Testis (tissue), 3 donors: Measurements from ENCODE around the gene PRKCZ. TPM values are rescaled to one million over a fixed set of nuclear protein-coding genes. Genes with fewer than 3 reads are reported as not detected.

Source experiments
- DNase-seq: peaks from one replicate; pipeline ENCODE4 v3.0.0-alpha.2; 2019
- H3K27ac ChIP-seq, 2 donors: fragments of 200-600 bp; sonication (generic); one replicate each; pipeline ENCODE4 v1.5.1; 2019
- H3K27me3 ChIP-seq: fragments of 200-600 bp; sonication (generic); one replicate; pipeline ENCODE4 v1.5.1; 2019
- H3K36me3 ChIP-seq: fragments of 200-600 bp; sonication (generic); one replicate; pipeline ENCODE4 v1.5.1; 2017; ENCODE audit warnings: low read depth; ENCODE audit errors: missing control alignments
- H3K4me1 ChIP-seq: fragments of 200-600 bp; sonication (generic); one replicate; pipeline ENCODE4 v1.5.1; 2019
- H3K4me3 ChIP-seq, 2 donors: fragments of 200-600 bp; sonication (generic); one replicate each; pipeline ENCODE4 v1.5.1; 2017 to 2019
- H3K9me3 ChIP-seq: fragments of 200-600 bp; sonication (generic); one replicate; pipeline ENCODE4 v1.5.1; 2017
- POLR2A ChIP-seq: fragments of 450-650 bp; IDR thresholded peaks from one replicate; pipeline ENCODE4 v1.6.1; 2017; ENCODE audit warnings: antibody characterized with exemption, mild to moderate bottlenecking, moderate library complexity
- WGBS, 2 donors: methylation state at CpG; one replicate each; pipeline ENCODE4 v1.1.5; 2018; 5-methylcytosine and 5-hydroxymethylcytosine counted together
- intact Hi-C: fragments of 100-400 bp; cut with DNase I; formaldehyde crosslinking; loops from one replicate; pipeline ENCODE4 v1.15.1; 2023; ENCODE audit warnings: low total_unique reads
- polyA plus RNA-seq: library from polyadenylated mRNA; stranded (reverse); fragments of 350-450 nt; fragmentation: Illumina TruSeq; extraction: RNeasy Lipid Tissue Mini Kit (QIAGEN cat#74804); gene quantifications from one replicate; pipeline ENCODE4 v1.2.3, GENCODE V29; 2014; ENCODE audit warnings: low read depth, low replicate concordance; ENCODE audit not compliant: insufficient read depth
- total RNA-seq, 2 donors: library from RNA; depleted of rRNA; stranded (reverse); fragments of >200 nt; gene quantifications; one replicate each; pipeline ENCODE4 v1.2.3, GENCODE V29; 2016
- TF ChIP-seq, protein P1 (sequence below), 3 experiments: fragments of 450-650 bp in 2 of 3; fragments of 200-600 bp in 1 of 3; sonication (generic) in 1 of 3; IDR thresholded peaks; one replicate each; pipeline ENCODE4 v1.5.1; 2016 to 2019; ENCODE audit warnings: antibody characterized with exemption in 3 of 3, mild to moderate bottlenecking in 2 of 3, moderate library complexity in 1 of 3

PRKCZ gene
- total and polyA plus RNA-seq, 3 donors from 2014 or later: 86.4 to 142 (median 123) TPM

DNA sequence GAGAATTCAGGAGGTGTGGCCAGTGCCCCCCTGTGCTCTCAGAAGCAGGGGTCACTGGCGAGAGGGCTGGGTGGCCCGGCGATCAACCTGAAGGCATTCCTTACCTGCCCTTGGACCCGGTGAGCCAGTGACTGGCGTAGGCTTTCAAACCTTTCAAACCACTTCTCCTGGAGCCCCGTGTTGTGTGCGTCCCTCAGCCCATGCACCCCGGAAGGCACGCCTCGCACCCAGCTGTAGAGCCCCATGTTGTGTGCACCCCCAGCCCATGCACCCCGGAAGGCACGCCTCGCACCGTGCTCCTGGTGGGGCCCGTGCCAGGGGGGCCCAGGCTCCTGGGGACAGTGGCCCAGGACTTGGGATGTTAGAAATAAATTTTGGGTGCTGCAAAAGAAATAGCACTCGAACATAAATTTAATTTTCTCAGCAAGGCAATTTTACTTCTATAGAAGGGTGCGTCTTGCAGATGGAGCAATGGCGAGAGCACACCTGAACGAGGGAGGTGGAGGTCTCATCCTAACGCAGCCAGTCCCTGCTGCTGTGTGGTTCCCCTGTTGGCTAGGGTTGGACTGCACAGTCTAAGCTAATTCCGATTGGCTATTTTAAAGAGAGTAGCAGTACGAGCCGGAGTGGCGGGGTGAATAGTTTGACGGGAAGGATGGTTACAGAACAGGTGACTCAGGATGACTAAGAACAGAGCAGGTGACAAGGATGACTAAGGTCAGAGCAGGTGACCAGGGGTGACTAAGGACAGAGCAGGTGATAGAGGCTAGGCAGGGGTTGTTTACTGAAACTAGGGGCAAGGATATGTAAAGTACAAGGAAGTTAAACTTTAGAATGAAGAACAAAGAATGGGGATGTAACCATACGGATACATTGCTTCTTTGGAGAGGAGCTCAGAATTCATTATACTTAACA, 47.4 kb downstream of the PRKCZ start:
- no peaks in the 10 kb centered on the region for H3K36me3 ChIP-seq
- TF ChIP-seq, protein P1, sequence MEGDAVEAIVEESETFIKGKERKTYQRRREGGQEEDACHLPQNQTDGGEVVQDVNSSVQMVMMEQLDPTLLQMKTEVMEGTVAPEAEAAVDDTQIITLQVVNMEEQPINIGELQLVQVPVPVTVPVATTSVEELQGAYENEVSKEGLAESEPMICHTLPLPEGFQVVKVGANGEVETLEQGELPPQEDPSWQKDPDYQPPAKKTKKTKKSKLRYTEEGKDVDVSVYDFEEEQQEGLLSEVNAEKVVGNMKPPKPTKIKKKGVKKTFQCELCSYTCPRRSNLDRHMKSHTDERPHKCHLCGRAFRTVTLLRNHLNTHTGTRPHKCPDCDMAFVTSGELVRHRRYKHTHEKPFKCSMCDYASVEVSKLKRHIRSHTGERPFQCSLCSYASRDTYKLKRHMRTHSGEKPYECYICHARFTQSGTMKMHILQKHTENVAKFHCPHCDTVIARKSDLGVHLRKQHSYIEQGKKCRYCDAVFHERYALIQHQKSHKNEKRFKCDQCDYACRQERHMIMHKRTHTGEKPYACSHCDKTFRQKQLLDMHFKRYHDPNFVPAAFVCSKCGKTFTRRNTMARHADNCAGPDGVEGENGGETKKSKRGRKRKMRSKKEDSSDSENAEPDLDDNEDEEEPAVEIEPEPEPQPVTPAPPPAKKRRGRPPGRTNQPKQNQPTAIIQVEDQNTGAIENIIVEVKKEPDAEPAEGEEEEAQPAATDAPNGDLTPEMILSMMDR (IDR thresholded peaks at IDR 0.05): no peak
- TF ChIP-seq POLR2A: no peak
- DNase-seq: no peak
- 92 to 97% methylated on average over 22 to 26 of the region's 26 CpGs for WGBS, 2 donors
- no peaks in the 10 kb centered on the region for H3K9me3 ChIP-seq
- no peak overlapping the region for H3K4me3 ChIP-seq
- H3K27me3 ChIP-seq: no peaks in the 10 kb centered on the region
- no peak overlapping the region for H3K27ac ChIP-seq
- no peaks in the 10 kb centered on the region for H3K4me1 ChIP-seq
- intact Hi-C loops: no loop called here

DNA sequence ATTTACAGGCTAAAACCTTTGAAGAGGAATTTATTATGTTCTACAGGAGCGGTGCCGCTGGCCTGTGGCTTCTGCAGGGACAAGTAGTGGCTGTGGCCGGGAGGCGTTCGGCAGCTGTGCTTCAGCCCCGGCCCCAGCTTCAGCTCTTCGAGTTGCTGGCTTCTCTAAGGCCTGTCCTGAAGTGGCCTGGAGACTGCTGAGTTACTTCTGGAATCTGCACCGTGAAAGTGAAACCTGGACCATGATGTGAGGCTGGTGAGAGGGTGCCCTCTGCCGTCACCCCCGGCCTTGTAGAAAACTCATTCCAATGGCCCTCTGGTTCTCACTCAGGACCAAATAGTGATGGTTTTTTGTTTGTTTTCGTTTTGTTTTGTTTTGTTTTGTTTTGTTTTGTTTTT, 48.1 kb downstream of the PRKCZ start:
- Histone ChIP-seq H3K4me1 (no peaks in the 10 kb centered on the region), H3K4me3 (no peak overlapping the region), H3K36me3 (no peaks in the 10 kb centered on the region), H3K9me3 (no peaks in the 10 kb centered on the region), H3K27me3 (no peaks in the 10 kb centered on the region), H3K27ac (no peak overlapping the region)
- 87 to 90% methylated on average over 8 to 11 of the region's 11 CpGs for WGBS, 2 donors
- TF ChIP-seq POLR2A: no peak
- TF ChIP-seq, protein P1 (IDR thresholded peaks at IDR 0.05): no peak
- intact Hi-C loops: no loop called here
- DNase-seq: no peak

DNA sequence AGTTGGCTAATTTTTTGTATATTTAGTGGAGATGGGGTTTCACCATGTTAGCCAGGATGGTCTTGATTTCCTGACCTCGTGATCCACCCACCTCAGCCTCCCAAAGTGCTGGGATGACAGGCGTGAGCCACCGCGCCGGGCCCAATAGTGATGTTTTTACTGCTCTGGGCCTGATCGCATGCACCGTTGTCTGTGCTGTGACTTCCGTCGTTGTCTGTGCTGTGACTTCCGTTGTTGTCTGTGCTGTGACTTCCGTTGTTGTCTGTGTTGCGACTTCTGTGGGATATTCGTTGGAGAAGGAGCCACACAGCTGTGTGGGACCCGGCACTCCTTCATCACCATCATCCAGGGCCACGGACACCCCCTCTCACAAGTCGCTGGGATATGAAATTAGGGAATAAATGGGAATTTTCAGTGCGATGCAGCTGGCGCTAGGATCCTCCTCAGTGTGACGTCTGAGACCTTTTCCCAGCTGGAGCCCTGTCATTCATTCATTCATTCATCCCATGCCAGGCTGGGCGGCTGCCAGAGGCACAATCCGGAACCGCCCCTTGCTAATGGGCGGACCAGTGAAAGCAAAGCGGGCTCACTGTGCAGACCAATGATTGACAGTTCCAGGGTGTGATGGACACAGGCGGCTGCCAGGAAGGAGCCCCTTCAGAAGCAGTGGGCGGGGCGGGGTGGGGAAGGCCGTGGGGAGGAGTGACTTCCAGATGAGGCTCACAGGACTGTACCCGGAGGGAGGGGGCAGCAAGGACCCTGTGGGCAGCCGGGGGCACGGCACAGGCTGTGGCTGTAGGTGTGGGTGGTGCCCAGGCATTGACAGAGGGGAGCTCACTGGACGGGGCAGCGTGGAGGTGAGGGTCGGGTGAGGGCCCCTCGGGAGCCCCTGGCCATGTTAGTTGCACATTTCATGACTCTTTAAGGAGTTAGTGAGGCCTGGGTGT, 48.9 kb downstream of the PRKCZ start:
- H3K9me3 ChIP-seq: no peaks in the 10 kb centered on the region
- no peak overlapping the region for H3K27ac ChIP-seq
- 88 to 90% methylated on average over 20 to 35 of the region's 35 CpGs for WGBS, 2 donors
- H3K4me3 ChIP-seq: no peak overlapping the region
- DNase-seq: no peak
- no peaks in the 10 kb centered on the region for H3K27me3 ChIP-seq
- H3K36me3 ChIP-seq: no peaks in the 10 kb centered on the region
- no peaks in the 10 kb centered on the region for H3K4me1 ChIP-seq
- TF ChIP-seq, protein P1 (IDR thresholded peaks at IDR 0.05): no peak
- no peak for TF ChIP-seq POLR2A
- intact Hi-C loops: no loop called here

DNA sequence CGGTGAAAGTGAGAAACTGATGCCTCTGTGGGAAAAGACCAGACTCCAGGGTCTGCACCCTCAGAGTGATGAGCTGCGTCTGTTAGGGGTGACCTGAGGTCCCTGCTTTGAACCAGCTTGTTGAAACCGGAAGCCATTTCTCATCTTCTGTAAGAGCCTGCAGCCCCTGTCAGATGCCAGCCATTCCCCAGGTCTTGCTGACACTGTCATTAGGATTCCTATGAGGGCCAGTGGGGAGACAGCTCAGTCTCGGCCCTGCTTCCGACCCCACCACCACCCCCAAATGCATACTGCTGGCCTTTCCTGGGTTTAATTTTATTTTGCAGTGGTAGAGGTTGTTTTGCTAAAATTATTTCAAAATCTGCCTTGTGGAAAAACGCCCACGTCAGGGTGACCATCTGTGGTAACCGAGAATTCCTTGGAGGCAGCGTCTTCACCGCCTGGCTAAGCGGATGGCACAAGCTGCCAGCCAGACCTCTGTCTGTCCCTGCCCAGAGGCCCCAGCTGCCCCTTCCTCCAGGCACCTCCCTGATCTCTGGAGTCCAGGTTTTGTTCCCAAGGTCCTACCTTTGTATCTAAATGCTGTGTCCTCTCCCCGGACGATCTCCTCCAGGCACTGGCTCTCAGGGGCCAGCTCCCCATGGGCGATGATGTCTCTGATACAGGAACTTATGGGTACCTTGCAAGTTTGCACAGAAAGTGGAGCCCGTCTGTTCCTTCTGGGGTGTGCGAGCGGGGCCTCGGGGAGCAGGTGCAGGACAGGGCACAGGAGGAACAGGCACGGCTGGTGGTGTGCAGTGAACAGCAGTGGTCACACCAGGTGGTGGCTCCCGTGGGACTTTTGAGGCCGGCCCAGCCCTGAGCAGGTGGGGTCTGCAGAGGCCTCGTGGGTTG, 49.9 kb downstream of the PRKCZ start:
- no peak overlapping the region for H3K27ac ChIP-seq
- TF ChIP-seq, protein P1 (IDR thresholded peaks at IDR 0.05): no peak
- no peak for TF ChIP-seq POLR2A
- no peaks in the 10 kb centered on the region for H3K36me3 ChIP-seq
- 85 to 86% methylated on average over 19 to 22 of the region's 22 CpGs for WGBS, 2 donors
- no peak for DNase-seq
- no peaks in the 10 kb centered on the region for H3K9me3 ChIP-seq
- intact Hi-C loops: no loop called here
- H3K27me3 ChIP-seq: no peaks in the 10 kb centered on the region
- no peaks in the 10 kb centered on the region for H3K4me1 ChIP-seq
- no peak overlapping the region for H3K4me3 ChIP-seq
